Testis (tissue), 3 donors: ENCODE data around the gene LIMS4. TPM values are rescaled to one million over a fixed set of nuclear protein-coding genes. Genes with fewer than 3 reads are reported as not detected.
"Not testable (repeated sequence)": the region's sequence is repeated elsewhere in the genome, so short reads cannot be mapped to it uniquely, and the experiment has no call there.

ENCODE experiments used
- DNase-seq: peaks from one replicate; pipeline ENCODE4 v3.0.0-alpha.2; 2019
- H3K27ac ChIP-seq, 2 donors: fragments of 200-600 bp; sonication (generic); one replicate each; pipeline ENCODE4 v1.5.1; 2019
- H3K27me3 ChIP-seq: fragments of 200-600 bp; sonication (generic); one replicate; pipeline ENCODE4 v1.5.1; 2019
- H3K36me3 ChIP-seq: fragments of 200-600 bp; sonication (generic); one replicate; pipeline ENCODE4 v1.5.1; 2017; ENCODE audit warnings: low read depth; ENCODE audit errors: missing control alignments
- H3K4me1 ChIP-seq: fragments of 200-600 bp; sonication (generic); one replicate; pipeline ENCODE4 v1.5.1; 2019
- H3K4me3 ChIP-seq, 2 donors: fragments of 200-600 bp; sonication (generic); one replicate each; pipeline ENCODE4 v1.5.1; 2017 to 2019
- H3K9me3 ChIP-seq: fragments of 200-600 bp; sonication (generic); one replicate; pipeline ENCODE4 v1.5.1; 2017
- WGBS, 2 donors: methylation state at CpG; one replicate each; pipeline ENCODE4 v1.1.5; 2018; 5-methylcytosine and 5-hydroxymethylcytosine counted together
- intact Hi-C: fragments of 100-400 bp; cut with DNase I; formaldehyde crosslinking; loops from one replicate; pipeline ENCODE4 v1.15.1; 2023; ENCODE audit warnings: low total_unique reads
- polyA plus RNA-seq: library from polyadenylated mRNA; stranded (reverse); fragments of 350-450 nt; fragmentation: Illumina TruSeq; extraction: RNeasy Lipid Tissue Mini Kit (QIAGEN cat#74804); gene quantifications from one replicate; pipeline ENCODE4 v1.2.3, GENCODE V29; 2014; ENCODE audit warnings: low read depth, low replicate concordance; ENCODE audit not compliant: insufficient read depth
- small RNA-seq, 2 donors: library from RNA; depleted of rRNA; stranded (forward); fragments of <200 nt; gene quantifications; one replicate each; pipeline ENCODE3, GENCODE V24; 2016
- total RNA-seq, 2 donors: library from RNA; depleted of rRNA; stranded (reverse); fragments of >200 nt; gene quantifications; one replicate each; pipeline ENCODE4 v1.2.3, GENCODE V29; 2016

The LIMS4 gene
- total and polyA plus RNA-seq, 3 donors from 2014 or later, result 4.7 to 33.0 (median 11.2) TPM

DNA sequence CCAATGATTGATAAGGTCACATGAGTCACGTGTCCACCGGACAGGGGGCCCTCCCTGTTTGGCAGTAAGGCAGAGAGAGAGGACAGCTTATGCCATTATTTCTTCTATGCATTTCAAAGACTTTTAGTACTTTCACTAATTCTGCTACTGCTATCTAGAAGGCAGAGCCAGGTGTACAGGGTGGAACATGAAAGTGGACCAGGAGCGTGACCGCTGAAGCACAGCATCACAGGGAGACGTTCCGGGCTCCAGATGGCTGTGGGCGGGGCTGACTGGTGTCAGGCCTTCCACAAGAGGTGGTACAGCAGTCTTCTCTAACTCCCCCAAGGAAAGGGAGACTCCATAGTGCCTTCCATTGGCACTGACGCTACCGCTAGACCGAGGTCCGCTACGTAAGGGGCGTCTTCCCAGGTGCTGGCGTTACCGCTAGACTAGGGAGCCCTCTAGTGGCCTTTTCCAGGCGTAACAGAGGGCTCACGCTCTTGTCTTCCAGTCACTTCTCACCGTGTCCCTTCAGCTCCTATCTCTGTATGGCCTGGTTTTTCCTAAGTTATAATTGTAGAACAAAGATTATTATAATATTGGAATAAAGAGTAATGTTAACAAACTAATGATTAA is 71.5 kb downstream of the LIMS4 start:
- H3K27me3 ChIP-seq, intact Hi-C loops, H3K4me3 ChIP-seq, H3K9me3 ChIP-seq, H3K4me1 ChIP-seq, H3K36me3 ChIP-seq, H3K27ac ChIP-seq, DNase-seq: not testable (repeated sequence)
- WGBS, 2 donors, result 6 to 33% methylated on average over 3 of the region's 18 CpGs

DNA sequence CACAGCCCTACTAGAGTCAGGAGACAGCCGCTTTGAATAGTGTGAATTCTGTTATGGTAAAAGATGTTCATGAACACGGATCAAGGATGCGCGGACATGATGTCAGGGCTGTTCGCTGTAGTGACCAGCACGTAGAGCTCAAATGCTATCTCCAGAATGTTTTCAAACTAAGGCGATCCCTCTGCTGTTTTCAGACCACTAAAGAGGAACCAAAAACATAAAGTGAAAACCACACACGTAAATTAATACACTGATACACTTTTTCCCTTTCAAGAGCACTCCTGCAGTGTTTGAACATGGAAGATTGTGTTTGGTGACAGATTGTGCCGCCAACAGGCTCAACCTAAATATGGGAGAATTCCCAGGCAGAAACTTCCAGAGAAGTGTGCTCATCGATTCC is 73.2 kb downstream of the LIMS4 start:
- intact Hi-C loops, H3K36me3 ChIP-seq, H3K9me3 ChIP-seq, H3K27ac ChIP-seq, H3K4me3 ChIP-seq, DNase-seq, H3K27me3 ChIP-seq, H3K4me1 ChIP-seq: not testable (repeated sequence)
- no CpG with 5 or more reads among the region's 10 CpGs for WGBS, 2 donors

DNA sequence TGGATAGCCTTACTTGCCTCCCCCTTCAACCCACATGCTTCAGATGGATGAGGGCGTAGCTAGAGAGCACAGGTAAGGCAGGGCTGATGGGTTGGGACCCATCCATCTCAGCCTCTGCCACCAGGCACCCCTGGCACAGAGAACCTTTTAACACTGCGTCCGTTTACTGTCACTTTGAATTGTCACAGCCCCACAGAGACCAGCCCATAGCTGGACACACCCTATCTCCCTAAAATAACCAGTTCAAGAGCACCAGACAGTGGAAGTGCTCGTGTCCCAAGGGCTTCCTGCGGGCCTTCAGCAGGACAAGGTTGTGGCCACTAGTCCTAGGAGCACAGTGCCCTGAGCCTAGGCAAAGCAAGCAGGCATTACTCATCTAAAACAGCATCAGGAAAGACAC is 76.6 kb downstream of the LIMS4 start:
- WGBS, 2 donors, result 100% methylated on average over 1 of the region's 5 CpGs; no CpG with 5 or more reads in 1 of the 2 donors
- H3K9me3 ChIP-seq, H3K27ac ChIP-seq, H3K4me3 ChIP-seq, DNase-seq, H3K36me3 ChIP-seq, intact Hi-C loops, H3K4me1 ChIP-seq, H3K27me3 ChIP-seq: not testable (repeated sequence)

Small RNA genes within 50 kb of the gene (small RNA-seq; reads per million reads assigned to genes)
- gene AC108938.1, result 0 reads per million in 2 donors

Other genes starting within 250 kb of the LIMS4 start
- gene RGPD6, start 104.4 kb upstream of the LIMS4 start, total RNA-seq, result 100 to 1,000 TPM; 102 to 161 TPM
- 54.1 TPM for gene RGPD6, start 104.4 kb upstream of the LIMS4 start, polyA plus RNA-seq
- 10 to 100 TPM; 50.5 to 72.9 TPM for gene BUB1, start 205.2 kb upstream of the LIMS4 start, total RNA-seq
- gene BUB1, start 205.2 kb upstream of the LIMS4 start, polyA plus RNA-seq, result 70.0 TPM